GM12878 (cell line): ENCODE results near the gene RAP1B.

Experiments used
- CTCF ChIP-seq, 3 experiments: IDR thresholded peaks in 2 of 3; conservative IDR thresholded peaks in 1 of 3; 2 replicates each; pipeline ENCODE4 v1.5.1; 2011; ENCODE audit warnings: low read depth in 3 of 3, low read length in 3 of 3, mild to moderate bottlenecking in 3 of 3, control low read depth in 2 of 3, moderate library complexity in 2 of 3, inconsistent platforms in 1 of 3, mixed read lengths in 1 of 3; ENCODE audit not compliant: control insufficient read depth in 2 of 3, insufficient read depth in 1 of 3; ENCODE audit errors: extremely low read depth in 1 of 3
- JUND ChIP-seq: IDR thresholded peaks from 2 replicates; pipeline ENCODE4 v1.6.1; 2012; ENCODE audit warnings: low read depth, mild to moderate bottlenecking, low read length, improper control_type of control experiment, moderate library complexity
- NKRF ChIP-seq: fragments of 450-650 bp; conservative IDR thresholded peaks from 2 replicates; pipeline ENCODE4 v1.6.1; 2017; ENCODE audit warnings: mild to moderate bottlenecking, moderate library complexity
- POLR2A ChIP-seq: IDR thresholded peaks from 2 replicates; pipeline ENCODE4 v1.6.1; 2011; ENCODE audit warnings: low read depth, mild to moderate bottlenecking, low read length

- TF ChIP-seq CTCF (IDR thresholded peaks at IDR 0.05 in 2 of 3, conservative IDR thresholded peaks at IDR 0.05 in 1 of 3; ENCODE audit: control insufficient read depth in 2 of 3, extremely low read depth in 1 of 3, insufficient read depth in 1 of 3, low read depth in 3 of 3, low read length in 3 of 3): no peak
- no peak for TF ChIP-seq JUND
- TF ChIP-seq POLR2A: no peak
- no peak for TF ChIP-seq NKRF
Observed at GRCh38 chr12:68631227-68631626, 20.5 kb downstream of the RAP1B start.
